ENCODE results near the gene ABCB9.
"Not testable (repeated sequence)": the region's sequence is repeated elsewhere in the genome, so short reads cannot be mapped to it uniquely, and the experiment has no call there.

ABCB9 gene

GRCh38 chr12:122942637-122943036 lies 23.6 kb downstream of the ABCB9 start:
- Histone ChIP-seq H3K4me3 (ENCODE audit: low read depth in 1 of 2, low read length in 1 of 2) (no peak overlapping the region), H3K4me1 (ENCODE audit: control insufficient read depth in 1 of 2, insufficient read depth in 1 of 2, low read depth in 1 of 2, low read length in 1 of 2) (peaks cover 4 to 10% of the 10 kb centered on the region in 2 experiments), H3K9me3 (no peaks in the 10 kb centered on the region), H3K27me3 (no peaks in the 10 kb centered on the region), H3K27ac (no peak overlapping the region), H3K36me3 (no peaks in the 10 kb centered on the region)
- no peak for TF ChIP-seq CTCF (IDR thresholded peaks at IDR 0.05)

- not testable (repeated sequence) for H3K4me1 ChIP-seq (ENCODE audit: control insufficient read depth in 1 of 2, insufficient read depth in 1 of 2, low read depth in 1 of 2, low read length in 1 of 2); H3K4me3 ChIP-seq (ENCODE audit: low read depth in 1 of 2, low read length in 1 of 2); H3K27ac ChIP-seq; H3K9me3 ChIP-seq; H3K36me3 ChIP-seq; H3K27me3 ChIP-seq
Measured at GRCh38 chr12:122941351-122941750, 24.9 kb downstream of the ABCB9 start.

- Histone ChIP-seq H3K4me3 (ENCODE audit: low read depth in 1 of 2, low read length in 1 of 2) (no peak overlapping the region), H3K27me3 (no peaks in the 10 kb centered on the region), H3K36me3 (no peaks in the 10 kb centered on the region), H3K9me3 (no peaks in the 10 kb centered on the region), H3K4me1 (ENCODE audit: control insufficient read depth in 1 of 2, insufficient read depth in 1 of 2, low read depth in 1 of 2, low read length in 1 of 2) (no peaks in the 10 kb centered on the region), H3K27ac (no peak overlapping the region)
- no peak for TF ChIP-seq CTCF (IDR thresholded peaks at IDR 0.05)
Measured at GRCh38 chr12:122939125-122939524, 27.1 kb downstream of the ABCB9 start.

- TF ChIP-seq CTCF (IDR thresholded peaks at IDR 0.05), result no peak
- no peaks in the 10 kb centered on the region for H3K27me3 ChIP-seq
- no peaks in the 10 kb centered on the region for H3K4me1 ChIP-seq (ENCODE audit: control insufficient read depth in 1 of 2, insufficient read depth in 1 of 2, low read depth in 1 of 2, low read length in 1 of 2)
Measured at GRCh38 chr12:122937622-122938091, 28.6 kb downstream of the ABCB9 start.

GRCh38 chr12:122935318-122935717 lies 30.9 kb downstream of the ABCB9 start:
- Histone ChIP-seq H3K9me3 (no peaks in the 10 kb centered on the region), H3K27me3 (no peaks in the 10 kb centered on the region), H3K4me3 (ENCODE audit: low read depth in 1 of 2, low read length in 1 of 2) (no peak overlapping the region), H3K4me1 (ENCODE audit: control insufficient read depth in 1 of 2, insufficient read depth in 1 of 2, low read depth in 1 of 2, low read length in 1 of 2) (no peaks in the 10 kb centered on the region), H3K36me3 (no peaks in the 10 kb centered on the region), H3K27ac (no peak overlapping the region)
- TF ChIP-seq CTCF (IDR thresholded peaks at IDR 0.05), result no peak

More at GRCh38 chr12:122937622-122938091, 28.6 kb downstream of the ABCB9 start:
- H3K36me3 ChIP-seq, result no peaks in the 10 kb centered on the region
- no peaks in the 10 kb centered on the region for H3K9me3 ChIP-seq
- H3K4me3 ChIP-seq (ENCODE audit: low read depth in 1 of 2, low read length in 1 of 2), result no peak overlapping the region
- no peak overlapping the region for H3K27ac ChIP-seq

- no peak for TF ChIP-seq CTCF (IDR thresholded peaks at IDR 0.05)
- no peak overlapping the region for H3K4me3 ChIP-seq (ENCODE audit: low read depth in 1 of 2, low read length in 1 of 2)
- H3K36me3 ChIP-seq, result no peaks in the 10 kb centered on the region
- no peak overlapping the region for H3K27ac ChIP-seq
- no peaks in the 10 kb centered on the region for H3K9me3 ChIP-seq
- no peaks in the 10 kb centered on the region for H3K27me3 ChIP-seq
- H3K4me1 ChIP-seq (ENCODE audit: control insufficient read depth in 1 of 2, insufficient read depth in 1 of 2, low read depth in 1 of 2, low read length in 1 of 2), result no peaks in the 10 kb centered on the region
Measured at GRCh38 chr12:122934722-122935121, 31.5 kb downstream of the ABCB9 start.

Measured in neutrophil (primary cell).